Transverse colon (tissue), 4 donors: ENCODE data around the gene HPSE2.

Experiments
- EP300 ChIP-seq: sonication (generic); formaldehyde crosslinking; IDR thresholded peaks from one replicate; pipeline ENCODE4 v1.6.1; 2017; ENCODE audit warnings: antibody characterized with exemption, low read depth
- POLR2A ChIP-seq: fragments of 450-650 bp; IDR thresholded peaks from one replicate; pipeline ENCODE4 v1.6.1; 2016; ENCODE audit warnings: antibody characterized with exemption, mild to moderate bottlenecking, moderate library complexity
- POLR2AphosphoS5 ChIP-seq, 3 donors: sonication (generic); formaldehyde crosslinking; IDR thresholded peaks; one replicate each; pipeline ENCODE4 v1.6.1; 2016; ENCODE audit warnings: antibody characterized with exemption in 3 of 3
- TF ChIP-seq, protein P1 (sequence below), 5 experiments: fragments of 200-600 bp in 3 of 5; fragments of 450-650 bp in 2 of 5; sonication (generic) in 3 of 5; IDR thresholded peaks; 1 replicate in 2 of 5; 2 replicates in 3 of 5; pipeline ENCODE4 v1.5.1; 2016 to 2017; ENCODE audit warnings: antibody characterized with exemption in 5 of 5, inconsistent platforms in 3 of 5, mild to moderate bottlenecking in 2 of 5, moderate library complexity in 1 of 5

DNA sequence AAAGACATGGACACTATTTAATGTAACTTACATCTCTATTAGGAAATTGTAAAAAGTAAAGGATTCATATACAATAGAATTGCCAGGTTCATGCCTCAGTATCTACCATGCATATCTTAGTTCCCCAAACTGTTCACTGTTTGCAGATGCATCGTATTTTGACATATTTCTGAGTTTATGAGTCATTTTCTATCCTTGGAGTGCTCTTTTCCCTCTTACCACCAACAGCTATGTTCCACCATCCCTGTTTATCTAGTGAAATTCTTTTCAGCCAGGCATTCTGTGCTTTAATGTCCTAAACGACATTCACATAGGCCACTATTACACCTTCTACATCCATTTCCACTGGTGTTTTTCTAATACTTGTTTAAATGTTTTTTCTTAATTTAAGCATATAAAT is 649.6 kb downstream of the HPSE2 start:
- no peak for TF ChIP-seq POLR2AphosphoS5 (IDR thresholded peaks at IDR 0.05)
- TF ChIP-seq, protein P1, sequence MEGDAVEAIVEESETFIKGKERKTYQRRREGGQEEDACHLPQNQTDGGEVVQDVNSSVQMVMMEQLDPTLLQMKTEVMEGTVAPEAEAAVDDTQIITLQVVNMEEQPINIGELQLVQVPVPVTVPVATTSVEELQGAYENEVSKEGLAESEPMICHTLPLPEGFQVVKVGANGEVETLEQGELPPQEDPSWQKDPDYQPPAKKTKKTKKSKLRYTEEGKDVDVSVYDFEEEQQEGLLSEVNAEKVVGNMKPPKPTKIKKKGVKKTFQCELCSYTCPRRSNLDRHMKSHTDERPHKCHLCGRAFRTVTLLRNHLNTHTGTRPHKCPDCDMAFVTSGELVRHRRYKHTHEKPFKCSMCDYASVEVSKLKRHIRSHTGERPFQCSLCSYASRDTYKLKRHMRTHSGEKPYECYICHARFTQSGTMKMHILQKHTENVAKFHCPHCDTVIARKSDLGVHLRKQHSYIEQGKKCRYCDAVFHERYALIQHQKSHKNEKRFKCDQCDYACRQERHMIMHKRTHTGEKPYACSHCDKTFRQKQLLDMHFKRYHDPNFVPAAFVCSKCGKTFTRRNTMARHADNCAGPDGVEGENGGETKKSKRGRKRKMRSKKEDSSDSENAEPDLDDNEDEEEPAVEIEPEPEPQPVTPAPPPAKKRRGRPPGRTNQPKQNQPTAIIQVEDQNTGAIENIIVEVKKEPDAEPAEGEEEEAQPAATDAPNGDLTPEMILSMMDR (IDR thresholded peaks at IDR 0.05), result no peak
- TF ChIP-seq POLR2A, result no peak
- TF ChIP-seq EP300, result no peak
